Natural killer cell (primary cell): ENCODE measurements around the gene LEMD1. TPM values are rescaled to one million over a fixed set of nuclear protein-coding genes. Genes with fewer than 3 reads are reported as not detected.
"Not testable (repeated sequence)": the region's sequence is repeated elsewhere in the genome, so short reads cannot be mapped to it uniquely, and the experiment has no call there.

Experiments
- ATAC-seq, 3 donors: fragments of 150-1000 bp in 2 of 3; fragments of 200-7000 bp in 1 of 3; cut with Tn5 transposase; 1 replicate in 1 of 3; 2 replicates in 2 of 3; pipeline ENCODE4 v1.10.0; 2021; ENCODE audit warnings: mild to moderate bottlenecking in 2 of 3, moderate library complexity in 2 of 3
- DNase-seq, 2 donors: peaks; one replicate each; pipeline versions ENCODE4 v3.0.0 to v3.0.0-alpha.2; 2013 to 2021; ENCODE audit warnings: mixed read lengths in 1 of 2
- H3K27ac ChIP-seq: one replicate; pipeline ENCODE4 v1.5.1; 2013; ENCODE audit warnings: mild to moderate bottlenecking, low read length
- H3K27me3 ChIP-seq: one replicate; pipeline ENCODE4 v1.6.1; 2013; ENCODE audit warnings: low read length; ENCODE audit not compliant: control insufficient read depth, insufficient read depth
- H3K36me3 ChIP-seq: one replicate; pipeline ENCODE4 v1.6.1; 2013; ENCODE audit warnings: low read length; ENCODE audit not compliant: control insufficient read depth, insufficient read depth
- H3K4me1 ChIP-seq: one replicate; pipeline ENCODE4 v1.6.1; 2013; ENCODE audit warnings: low read length; ENCODE audit not compliant: control insufficient read depth, insufficient read depth
- H3K4me3 ChIP-seq: one replicate; pipeline ENCODE4 v1.5.1; 2013; ENCODE audit warnings: low read length
- H3K9me3 ChIP-seq: one replicate; pipeline ENCODE4 v1.6.1; 2013; ENCODE audit warnings: low read length; ENCODE audit not compliant: control insufficient read depth, insufficient read depth
- H3K27ac Mint-ChIP-seq, 2 donors: one replicate each; pipeline ENCODE4 v1.8.0; 2022; ENCODE audit warnings: mild to moderate bottlenecking in 2 of 2, mixed read lengths in 2 of 2, moderate library complexity in 1 of 2
- H3K27me3 Mint-ChIP-seq, 2 donors: one replicate each; pipeline ENCODE4 v1.8.0; 2022; ENCODE audit warnings: low read depth in 2 of 2, mixed read lengths in 2 of 2
- H3K36me3 Mint-ChIP-seq: one replicate; pipeline ENCODE4 v1.8.0; 2022; ENCODE audit warnings: mixed read lengths
- H3K4me1 Mint-ChIP-seq, 2 donors: one replicate each; pipeline ENCODE4 v1.8.0; 2022; ENCODE audit warnings: mixed read lengths in 2 of 2
- H3K4me3 Mint-ChIP-seq: one replicate; pipeline ENCODE4 v1.8.0; 2022; ENCODE audit warnings: mild to moderate bottlenecking, moderate library complexity, mixed read lengths
- H3K9me3 Mint-ChIP-seq, 2 donors: one replicate each; pipeline ENCODE4 v1.8.0; 2022; ENCODE audit warnings: mixed read lengths in 2 of 2
- WGBS: methylation state at CpG from one replicate; pipeline ENCODE4 v1.1.7; 2013; ENCODE audit warnings: missing lambda C conversion rate; ENCODE audit not compliant: insufficient coverage; 5-methylcytosine and 5-hydroxymethylcytosine counted together
- intact Hi-C: fragments of 100-400 bp; cut with micrococcal nuclease; formaldehyde crosslinking; loops from one replicate; pipeline ENCODE4 v1.14.2; 2022
- total RNA-seq, 4 donors: library from RNA; stranded (reverse); fragments of 120-200 nt in 1 of 4; gene quantifications; one replicate each; pipeline versions ENCODE4 v1.2.3 to v1.2.4, GENCODE V29; 2013 to 2022
- TF ChIP-seq, protein P1 (sequence below): fragments of 200-600 bp; IDR thresholded peaks from one replicate; pipeline ENCODE4 v1.8.0; 2022; ENCODE audit warnings: antibody characterized with exemption

LEMD1 gene
- total RNA-seq, 3 donors from 2014 or later (not counting 1 experiment from before 2014, with no cell fraction given) = not detected

DNA sequence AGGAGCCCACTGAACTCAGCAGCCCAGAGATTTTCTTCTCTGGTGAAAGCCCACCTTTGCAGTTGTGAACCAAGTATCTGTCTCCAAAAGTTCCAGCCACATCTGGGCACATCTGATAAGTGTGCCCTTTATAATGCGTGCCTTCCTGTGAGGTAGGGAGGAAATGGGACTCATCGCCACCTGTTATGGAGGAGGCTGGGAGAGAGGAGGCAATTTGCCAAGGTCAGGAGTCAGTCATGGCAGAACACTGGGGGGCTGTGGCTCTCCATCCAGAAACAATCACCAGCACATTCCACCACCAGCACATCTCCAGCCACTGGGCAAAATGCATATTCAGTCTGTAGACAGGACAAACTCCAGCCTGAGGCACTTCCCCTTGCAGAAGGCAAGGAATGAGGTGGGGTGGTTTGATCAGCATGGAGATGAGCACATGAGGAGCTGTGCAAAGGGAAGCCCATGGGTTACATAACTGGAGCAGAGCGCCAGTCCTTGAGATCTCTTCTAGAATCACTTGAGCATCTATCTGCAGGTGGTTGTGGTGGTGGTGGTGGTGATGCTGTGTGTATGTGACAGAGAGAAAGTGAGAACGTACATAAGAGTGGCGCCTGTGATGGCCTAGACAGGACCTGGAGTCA, 15.0 kb upstream of the LEMD1 start:
- H3K36me3 ChIP-seq = no peaks in the 10 kb centered on the region

DNA sequence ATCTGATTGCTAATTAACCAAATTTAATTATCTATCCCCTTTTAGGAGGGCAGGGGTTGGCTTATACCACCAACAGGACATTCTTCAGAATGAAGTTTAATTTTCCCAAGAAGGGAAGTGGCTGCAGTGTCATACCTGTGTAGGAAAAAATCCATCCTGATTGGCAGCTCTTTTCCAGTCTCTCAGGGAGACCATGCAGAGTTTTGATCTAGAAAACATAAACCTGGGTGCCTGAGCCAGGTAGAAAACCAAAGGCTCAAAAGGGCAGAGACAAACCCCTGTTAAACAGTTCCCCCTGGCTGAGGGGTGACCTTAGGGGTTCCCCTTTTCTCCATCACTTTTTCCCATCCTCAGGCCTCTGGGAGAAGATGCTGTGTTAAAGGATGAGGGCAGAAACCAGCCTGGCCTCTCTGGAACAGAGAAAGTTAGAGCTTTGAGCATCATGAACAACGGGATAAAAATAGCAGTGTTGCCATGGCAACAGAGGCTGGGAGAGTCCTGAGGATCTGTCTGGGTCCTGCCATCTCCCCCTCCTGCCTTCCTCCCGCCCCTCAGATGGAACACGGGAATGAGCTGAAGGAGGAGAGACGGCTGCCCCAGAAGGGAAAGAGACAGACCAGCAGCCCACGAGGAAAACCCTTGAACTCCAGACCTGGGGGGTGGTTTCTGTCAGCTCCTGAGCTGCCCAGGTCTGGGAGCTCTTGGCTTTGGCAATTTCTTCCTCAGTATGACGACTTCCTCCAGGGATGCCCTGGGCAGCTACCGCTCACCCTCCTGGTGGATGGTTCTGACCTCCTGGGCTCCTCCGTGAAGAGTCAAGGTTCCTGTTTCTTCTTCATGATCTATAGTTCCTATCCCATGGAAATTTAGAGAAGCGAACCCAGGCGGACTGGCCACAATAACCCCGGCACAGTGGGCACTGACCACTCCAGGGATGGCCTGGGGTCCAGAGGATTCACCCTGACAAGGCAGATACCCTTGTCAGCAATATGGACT, 14.0 kb upstream of the LEMD1 start:
- ATAC-seq = no peak
- Mint-ChIP-seq H3K27me3 (peaks cover 21 to 23% of the 10 kb centered on the region in 2 donors), H3K9me3 (no peaks in the 10 kb centered on the region), H3K4me1 (peaks cover 26 to 32% of the 10 kb centered on the region in 2 donors), H3K27ac (no peak overlapping the region), H3K4me3 (no peak overlapping the region), H3K36me3 (no peaks in the 10 kb centered on the region)
- no peak overlapping the region for H3K27ac ChIP-seq
- DNase-seq = no peak
- peaks cover 55% of the 10 kb centered on the region for H3K4me1 ChIP-seq
- no peaks in the 10 kb centered on the region for H3K9me3 ChIP-seq
- WGBS = 73% methylated on average over 11 of the region's 11 CpGs
- no peaks in the 10 kb centered on the region for H3K36me3 ChIP-seq
- TF ChIP-seq, protein P1, sequence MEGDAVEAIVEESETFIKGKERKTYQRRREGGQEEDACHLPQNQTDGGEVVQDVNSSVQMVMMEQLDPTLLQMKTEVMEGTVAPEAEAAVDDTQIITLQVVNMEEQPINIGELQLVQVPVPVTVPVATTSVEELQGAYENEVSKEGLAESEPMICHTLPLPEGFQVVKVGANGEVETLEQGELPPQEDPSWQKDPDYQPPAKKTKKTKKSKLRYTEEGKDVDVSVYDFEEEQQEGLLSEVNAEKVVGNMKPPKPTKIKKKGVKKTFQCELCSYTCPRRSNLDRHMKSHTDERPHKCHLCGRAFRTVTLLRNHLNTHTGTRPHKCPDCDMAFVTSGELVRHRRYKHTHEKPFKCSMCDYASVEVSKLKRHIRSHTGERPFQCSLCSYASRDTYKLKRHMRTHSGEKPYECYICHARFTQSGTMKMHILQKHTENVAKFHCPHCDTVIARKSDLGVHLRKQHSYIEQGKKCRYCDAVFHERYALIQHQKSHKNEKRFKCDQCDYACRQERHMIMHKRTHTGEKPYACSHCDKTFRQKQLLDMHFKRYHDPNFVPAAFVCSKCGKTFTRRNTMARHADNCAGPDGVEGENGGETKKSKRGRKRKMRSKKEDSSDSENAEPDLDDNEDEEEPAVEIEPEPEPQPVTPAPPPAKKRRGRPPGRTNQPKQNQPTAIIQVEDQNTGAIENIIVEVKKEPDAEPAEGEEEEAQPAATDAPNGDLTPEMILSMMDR = no peak
- no peaks in the 10 kb centered on the region for H3K27me3 ChIP-seq
- no peak overlapping the region for H3K4me3 ChIP-seq
- intact Hi-C loops = loop anchor here (5.0 kb wide), 1 partner anchor 46 kb away; no protein-coding TSS in a partner anchor

More for the DNA sequence above, 15.0 kb upstream of the LEMD1 start:
- Mint-ChIP-seq H3K4me3 (no peak overlapping the region), H3K4me1 (peaks cover 31 to 38% of the 10 kb centered on the region in 2 donors), H3K27me3 (peaks cover 15 to 21% of the 10 kb centered on the region in 2 donors), H3K36me3 (no peaks in the 10 kb centered on the region), H3K9me3 (no peaks in the 10 kb centered on the region), H3K27ac (peak overlapping the region in 1 of 2 donors; percentile 12)
- H3K4me3 ChIP-seq = no peak overlapping the region
- H3K4me1 ChIP-seq = peaks cover 61% of the 10 kb centered on the region
- intact Hi-C loops = loop anchor here (5.0 kb wide), 1 partner anchor 45 kb away; no protein-coding TSS in a partner anchor
- WGBS = 65% methylated on average over 5 of the region's 5 CpGs
- DNase-seq (peak in 1 of 2 donors; percentile 35), ATAC-seq (peak in 2 of 3 donors; percentile 40 to 57)
- H3K9me3 ChIP-seq = no peaks in the 10 kb centered on the region
- no peaks in the 10 kb centered on the region for H3K27me3 ChIP-seq
- TF ChIP-seq, protein P1 = no peak
- no peak overlapping the region for H3K27ac ChIP-seq

DNA sequence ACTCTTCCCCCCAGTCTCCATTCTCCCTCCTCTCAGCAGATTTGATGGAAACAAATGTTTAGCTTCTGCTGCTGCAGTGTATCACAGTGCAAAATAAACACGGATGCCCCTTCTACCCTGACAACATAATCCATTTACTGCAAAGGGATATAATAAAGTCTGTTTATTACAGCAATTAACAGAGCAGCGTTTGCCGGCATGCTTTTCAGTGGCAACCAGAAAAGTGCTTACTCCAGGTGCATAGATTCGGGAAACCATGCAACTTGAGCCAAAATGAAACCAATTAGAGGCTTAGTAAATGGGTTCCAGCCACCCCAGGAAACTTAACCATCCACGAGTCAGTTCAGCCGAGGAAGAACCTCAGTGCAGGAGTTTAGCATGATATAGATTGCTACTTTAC, 12.9 kb upstream of the LEMD1 start:
- intact Hi-C loops = loop anchor here (5.0 kb wide), 1 partner anchor 48 kb away; no protein-coding TSS in a partner anchor
- Mint-ChIP-seq H3K27ac (no peak overlapping the region), H3K36me3 (no peaks in the 10 kb centered on the region), H3K9me3 (no peaks in the 10 kb centered on the region), H3K4me1 (peaks cover 20 to 26% of the 10 kb centered on the region in 2 donors), H3K27me3 (peaks cover 21 to 23% of the 10 kb centered on the region in 2 donors), H3K4me3 (no peak overlapping the region)
- Histone ChIP-seq H3K27ac (no peak overlapping the region), H3K4me1 (peaks cover 50% of the 10 kb centered on the region), H3K9me3 (no peaks in the 10 kb centered on the region), H3K4me3 (no peak overlapping the region), H3K36me3 (no peaks in the 10 kb centered on the region), H3K27me3 (no peaks in the 10 kb centered on the region)
- no peak for DNase-seq
- no peak for ATAC-seq
- TF ChIP-seq, protein P1 = no peak
- 86% methylated on average over 6 of the region's 6 CpGs for WGBS

DNA sequence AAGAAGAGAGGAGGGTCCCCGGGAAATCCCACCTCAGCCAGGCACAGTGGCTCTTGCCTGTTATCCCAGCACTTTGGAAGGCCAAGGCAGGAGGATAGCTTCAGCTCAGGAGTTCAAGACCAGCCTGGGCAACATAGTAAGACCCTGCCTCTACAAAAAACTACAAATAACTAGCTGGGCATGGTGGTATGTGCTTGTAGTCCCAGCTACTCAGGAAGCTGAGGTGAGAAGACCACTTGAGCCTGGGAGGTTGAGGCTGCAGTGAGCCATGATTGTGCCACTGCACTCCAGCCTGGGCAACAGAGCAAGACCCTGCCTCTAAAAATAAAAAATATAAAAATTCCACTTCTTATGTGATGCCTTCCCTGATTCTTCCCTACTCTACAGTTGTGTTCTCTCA, 10.8 kb upstream of the LEMD1 start:
- intact Hi-C loops, H3K27me3 ChIP-seq, H3K27ac ChIP-seq, H3K4me3 Mint-ChIP-seq, H3K36me3 ChIP-seq, H3K4me3 ChIP-seq, H3K27ac Mint-ChIP-seq, H3K9me3 Mint-ChIP-seq, H3K36me3 Mint-ChIP-seq, ATAC-seq, H3K9me3 ChIP-seq, DNase-seq: not testable (repeated sequence)
- Mint-ChIP-seq H3K4me1 (peaks cover 16 to 18% of the 10 kb centered on the region in 2 donors), H3K27me3 (peaks cover 21 to 24% of the 10 kb centered on the region in 2 donors)
- H3K4me1 ChIP-seq = peaks cover 31% of the 10 kb centered on the region
- 92% methylated on average over 1 of the region's 1 CpG for WGBS
